Fibroblast of lung (primary cell): Measurements from ENCODE around the gene PALLD.

Experiments
- EZH2 ChIP-seq: IDR thresholded peaks from 2 replicates; pipeline ENCODE4 v1.5.1; 2012; ENCODE audit warnings: low read length, control low read depth, mild to moderate bottlenecking; ENCODE audit errors: missing control alignments
- TF ChIP-seq, protein P1 (sequence below), 2 donors: IDR thresholded peaks in 1 of 2; conservative IDR thresholded peaks in 1 of 2; 1 replicate in 1 of 2; 2 replicates in 1 of 2; pipeline ENCODE4 v1.5.1; 2011 to 2012; ENCODE audit warnings: low read length in 2 of 2, control low read depth in 1 of 2, inconsistent platforms in 1 of 2, low read depth in 1 of 2, mild to moderate bottlenecking in 1 of 2

DNA sequence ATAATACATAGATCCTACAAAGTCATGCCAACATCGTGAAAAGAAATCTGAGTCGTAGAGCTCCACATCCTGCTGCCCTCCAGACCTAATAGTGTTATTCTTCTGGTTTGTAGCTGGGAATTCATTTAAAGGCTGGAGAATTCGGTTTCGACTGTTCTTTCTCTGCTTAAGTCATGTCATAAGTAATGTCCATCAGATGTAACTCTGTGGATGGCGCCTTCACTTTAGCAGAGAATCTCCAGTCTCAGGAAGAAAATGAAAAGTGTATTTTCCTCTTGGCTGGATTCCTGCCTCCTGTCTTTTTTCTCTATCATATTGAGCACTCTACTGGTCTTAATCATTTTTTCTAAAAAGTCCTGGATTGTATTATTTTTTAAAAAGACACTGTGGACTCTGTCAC is 117.0 kb downstream of the PALLD start:
- TF ChIP-seq, protein P1, sequence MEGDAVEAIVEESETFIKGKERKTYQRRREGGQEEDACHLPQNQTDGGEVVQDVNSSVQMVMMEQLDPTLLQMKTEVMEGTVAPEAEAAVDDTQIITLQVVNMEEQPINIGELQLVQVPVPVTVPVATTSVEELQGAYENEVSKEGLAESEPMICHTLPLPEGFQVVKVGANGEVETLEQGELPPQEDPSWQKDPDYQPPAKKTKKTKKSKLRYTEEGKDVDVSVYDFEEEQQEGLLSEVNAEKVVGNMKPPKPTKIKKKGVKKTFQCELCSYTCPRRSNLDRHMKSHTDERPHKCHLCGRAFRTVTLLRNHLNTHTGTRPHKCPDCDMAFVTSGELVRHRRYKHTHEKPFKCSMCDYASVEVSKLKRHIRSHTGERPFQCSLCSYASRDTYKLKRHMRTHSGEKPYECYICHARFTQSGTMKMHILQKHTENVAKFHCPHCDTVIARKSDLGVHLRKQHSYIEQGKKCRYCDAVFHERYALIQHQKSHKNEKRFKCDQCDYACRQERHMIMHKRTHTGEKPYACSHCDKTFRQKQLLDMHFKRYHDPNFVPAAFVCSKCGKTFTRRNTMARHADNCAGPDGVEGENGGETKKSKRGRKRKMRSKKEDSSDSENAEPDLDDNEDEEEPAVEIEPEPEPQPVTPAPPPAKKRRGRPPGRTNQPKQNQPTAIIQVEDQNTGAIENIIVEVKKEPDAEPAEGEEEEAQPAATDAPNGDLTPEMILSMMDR (conservative IDR thresholded peaks at IDR 0.05 in 1 of 2, IDR thresholded peaks at IDR 0.05 in 1 of 2; ENCODE audit: low read depth in 1 of 2, low read length in 2 of 2), result no peak
- TF ChIP-seq EZH2, result no peak
